NCI-H2171 (cell line): ENCODE results near the gene BTBD16.
A peak's percentile ranks its signal among the peaks of the same experiment; 100 is the strongest.

Experiments used
- DNase-seq: peaks from one replicate; lab custom pipeline; 2025; lab: John Stamatoyannopoulos, UW

BTBD16 gene

GRCh38 chr10:122294511-122295450, 23.7 kb downstream of the BTBD16 start:
- no peak for DNase-seq

- DNase-seq = no peak
Observed at GRCh38 chr10:122295451-122295809, 24.3 kb downstream of the BTBD16 start.

GRCh38 chr10:122296363-122297120, 25.4 kb downstream of the BTBD16 start:
- DNase-seq = no peak

- DNase-seq = no peak
Observed at GRCh38 chr10:122297583-122297982, 26.5 kb downstream of the BTBD16 start.

GRCh38 chr10:122298206-122298597, 27.1 kb downstream of the BTBD16 start:
- no peak for DNase-seq

- DNase-seq = peak; percentile 44
Observed at GRCh38 chr10:122298598-122299301, 27.7 kb downstream of the BTBD16 start.

GRCh38 chr10:122299423-122300075, 28.5 kb downstream of the BTBD16 start:
- DNase-seq = no peak

- no peak for DNase-seq
Observed at GRCh38 chr10:122301055-122301810, 30.1 kb downstream of the BTBD16 start.

- no peak for DNase-seq
Observed at GRCh38 chr10:122301811-122302115, 30.7 kb downstream of the BTBD16 start.

GRCh38 chr10:122302315-122302714, 31.2 kb downstream of the BTBD16 start:
- no peak for DNase-seq

GRCh38 chr10:122303271-122304053, 32.4 kb downstream of the BTBD16 start:
- DNase-seq = no peak

GRCh38 chr10:122304054-122304579, 33.0 kb downstream of the BTBD16 start:
- no peak for DNase-seq

- no peak for DNase-seq
Observed at GRCh38 chr10:122306282-122306681, 35.2 kb downstream of the BTBD16 start.

- no peak for DNase-seq
Observed at GRCh38 chr10:122306744-122307143, 35.6 kb downstream of the BTBD16 start.

GRCh38 chr10:122307669-122308416, 36.7 kb downstream of the BTBD16 start:
- DNase-seq = no peak

- no peak for DNase-seq
Observed at GRCh38 chr10:122308417-122309141, 37.5 kb downstream of the BTBD16 start.

GRCh38 chr10:122310311-122311050, 39.4 kb downstream of the BTBD16 start:
- no peak for DNase-seq

- DNase-seq = no peak
Observed at GRCh38 chr10:122311051-122311410, 39.9 kb downstream of the BTBD16 start.
